Heart left ventricle (tissue), 16 donors: ENCODE data around the gene CDR2L. TPM values are rescaled to one million over a fixed set of nuclear protein-coding genes. Genes with fewer than 3 reads are reported as not detected.

Experiments used
- ATAC-seq, 4 donors: fragments of 200-7000 bp; cut with Tn5 transposase; one replicate each; pipeline ENCODE4 v1.9.1; 2020 to 2022; ENCODE audit warnings: moderate library complexity in 4 of 4, mild to moderate bottlenecking in 3 of 4, moderate number of reproducible peaks in 1 of 4
- DNase-seq, 5 donors: peaks; one replicate each; pipeline ENCODE4 v3.0.0-alpha.2; 2020
- H3K27ac ChIP-seq, 12 donors: fragments of 200-600 bp; sonication (generic) in 4 of 12; one replicate each; pipeline versions ENCODE4 v1.5.0 to v1.8.0; 2016 to 2022; ENCODE audit warnings: mild to moderate bottlenecking in 2 of 12
- H3K27me3 ChIP-seq, 9 donors: fragments of 200-600 bp; sonication (generic) in 2 of 9; one replicate each; pipeline versions ENCODE4 v1.5.1 to v1.8.0; 2016 to 2022; ENCODE audit warnings: mild to moderate bottlenecking in 3 of 9
- H3K36me3 ChIP-seq, 9 donors: fragments of 200-600 bp; sonication (generic) in 2 of 9; one replicate each; pipeline versions ENCODE4 v1.5.0 to v1.8.0; 2018 to 2022; ENCODE audit warnings: mild to moderate bottlenecking in 2 of 9
- H3K4me1 ChIP-seq, 12 donors: fragments of 200-600 bp; sonication (generic) in 4 of 12; one replicate each; pipeline versions ENCODE4 v1.5.0 to v1.8.0; 2016 to 2022; ENCODE audit warnings: mild to moderate bottlenecking in 3 of 12
- H3K4me3 ChIP-seq, 12 donors: fragments of 200-600 bp; sonication (generic) in 4 of 12; one replicate each; pipeline versions ENCODE4 v1.5.0 to v1.8.0; 2017 to 2022; ENCODE audit warnings: mild to moderate bottlenecking in 9 of 12, moderate library complexity in 4 of 12
- H3K9me3 ChIP-seq, 12 donors: fragments of 200-600 bp; sonication (generic) in 4 of 12; one replicate each; pipeline versions ENCODE4 v1.5.0 to v1.8.0; 2016 to 2022; ENCODE audit warnings: mild to moderate bottlenecking in 1 of 12
- CTCF ChIP-seq, 12 donors: fragments of 200-600 bp; sonication (generic) in 4 of 12; IDR thresholded peaks; one replicate each; pipeline versions ENCODE4 v1.5.0 to v1.8.0; 2018 to 2022; ENCODE audit warnings: antibody characterized with exemption in 12 of 12, mild to moderate bottlenecking in 5 of 12
- POLR2A ChIP-seq, 2 donors: fragments of 450-650 bp; IDR thresholded peaks; one replicate each; pipeline ENCODE4 v1.6.1; 2017; ENCODE audit warnings: antibody characterized with exemption in 2 of 2, mild to moderate bottlenecking in 2 of 2, moderate library complexity in 2 of 2
- WGBS, 4 donors: extraction: QIAGEN DNeasy Blood & Tissue Kit in 2 of 4; methylation state at CpG; one replicate each; pipeline versions ENCODE4 v1.1.5 to v1.1.7; 2013 to 2018; 5-methylcytosine and 5-hydroxymethylcytosine counted together
- intact Hi-C, 10 donors: fragments of 100-400 bp; cut with DNase I; formaldehyde crosslinking; loops; one replicate each; pipeline versions ENCODE4 v1.11.1 to v1.14.2; 2022
- polyA plus RNA-seq, 2 donors: library from polyadenylated mRNA; stranded (reverse); fragments of 200-250 nt; gene quantifications; one replicate each; pipeline ENCODE4 v1.2.3, GENCODE V29; 2013
- total RNA-seq, 9 donors: library from RNA; depleted of rRNA in 2 of 9; stranded (reverse); fragments of >200 nt in 2 of 9; fragmentation: NEBNext Ultra II Directional in 3 of 9; extraction: Animal tissue kit (Norgen Biotek cat#: 25700) in 3 of 9; gene quantifications; one replicate each; pipeline versions ENCODE4 v1.1.0 to v1.2.4, GENCODE V29; 2016 to 2023
- donor health status: ischemic (EF 13 %, LVEDD 7.1; RV severe dilation, severe dysfunction).
- donor health status: healthy with polysubstance abuse.
- donor health status: DM: no; HTN: yes; CAD: no.
- donor health status: DM: no; HTN: no; CAD: no.
- donor health status: ischemic (EF 25% LVEDD 6.9; RV normal size, moderate dysfunction).
- donor health status: ischemic (EF 25% LVEDD 5.7; RV mildly dilated, moderate dysfunction).
- donor health status: healthy.
- donor health status: DM: yes; HTN: yes; CAD: no.
- donor health status: ischemic (EF 35%, LVEDD 5.7; RV mildly dilated, moderate dysfunction).
- donor health status: nonischemic (EF 11% LVEDD 7.7; RV severe dilation, severe dysfunction).
- donor health status: DM: yes; HTN: yes; CAD: no.
- donor health status: PGD.
- donor health status: ischemic (EF 29% LVEDD 5.4; RV normal size, mild dysfunction).
- donor health status: nonischemic (EF 23%, LVEDD 6.1; RV moderate dilation, normal function).

The CDR2L gene
- total and polyA plus RNA-seq, 11 donors: 13.0 to 56.4 (median 18.1) TPM

DNA sequence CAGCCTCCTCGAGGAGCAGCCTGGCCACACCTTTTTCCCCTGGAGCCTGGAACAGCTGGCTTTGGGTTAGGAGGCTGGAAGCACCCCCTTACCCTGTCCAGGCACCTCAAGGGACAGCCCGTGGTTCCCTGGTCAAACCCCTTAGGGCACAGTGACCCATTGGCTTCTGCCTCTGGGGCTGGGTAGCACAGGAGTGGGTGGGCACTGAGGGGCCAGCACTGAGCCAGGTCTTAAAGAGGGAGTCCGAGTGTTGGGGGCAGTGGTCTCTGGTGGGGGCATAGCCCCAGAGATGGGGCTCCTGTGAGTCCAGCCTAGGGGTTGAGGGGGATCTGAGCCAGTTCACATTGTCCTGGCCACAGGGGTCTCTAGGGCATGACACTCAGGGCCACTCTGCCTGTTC lies 36.4 kb upstream of the CDR2L start:
- H3K36me3 ChIP-seq: peaks cover 0 to 22% (median 0%) of the 10 kb centered on the region in 9 donors
- DNase-seq: no peak
- H3K4me3 ChIP-seq: no peak overlapping the region
- peaks cover 0 to 10% (median 0%) of the 10 kb centered on the region in 9 donors for H3K27me3 ChIP-seq
- no peak overlapping the region for H3K27ac ChIP-seq
- no peak for ATAC-seq
- intact Hi-C loops: loop anchor here in 1 of 10 donors (10.0 kb wide), 1 partner anchor 156 kb away; no protein-coding TSS in a partner anchor
- no peaks in the 10 kb centered on the region for H3K4me1 ChIP-seq
- H3K9me3 ChIP-seq: no peaks in the 10 kb centered on the region
- TF ChIP-seq CTCF (IDR thresholded peaks at IDR 0.05): no peak
- no peak for TF ChIP-seq POLR2A (IDR thresholded peaks at IDR 0.05)
- 54 to 76% (median 70%) methylated on average over 2 to 3 of the region's 3 CpGs for WGBS, 4 donors

DNA sequence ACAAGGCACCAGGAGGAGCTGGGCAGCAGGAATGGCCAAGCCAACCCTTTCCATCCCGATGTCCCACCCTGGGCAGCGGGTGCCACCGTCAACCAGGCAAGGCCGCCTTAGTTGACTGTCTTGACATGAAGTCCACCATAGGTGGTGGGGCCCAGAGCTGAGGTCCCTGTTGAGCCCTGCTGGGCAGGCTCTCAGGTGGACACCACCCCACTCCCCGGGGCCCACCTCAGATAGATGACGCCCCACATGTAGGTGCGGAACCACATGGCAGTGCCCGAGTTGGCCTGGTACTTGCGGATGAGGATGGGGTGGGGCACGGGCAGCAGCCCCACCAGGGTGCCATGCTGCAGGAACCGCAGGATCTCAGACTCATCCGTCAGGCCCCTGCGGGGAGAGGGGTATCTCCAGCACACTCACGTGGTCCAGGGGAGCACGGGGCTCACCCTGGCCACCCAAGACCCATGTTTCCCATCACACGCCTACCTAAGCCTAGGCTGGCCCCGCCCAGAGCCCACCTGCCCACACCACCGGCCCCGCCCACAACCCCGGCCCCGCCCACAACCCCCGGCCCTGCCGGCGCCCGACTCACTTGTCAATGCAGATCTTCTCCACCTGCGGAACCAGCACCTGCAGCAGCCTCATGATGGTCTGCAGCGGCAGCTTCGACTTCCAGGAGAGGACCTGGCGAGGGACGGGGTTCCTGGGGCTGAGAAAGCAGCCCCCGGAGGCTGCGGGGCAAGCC lies 35.6 kb upstream of the CDR2L start:
- 60 to 76% (median 68%) methylated on average over 23 to 32 of the region's 32 CpGs for WGBS, 4 donors
- Histone ChIP-seq H3K4me1 (no peaks in the 10 kb centered on the region), H3K27me3 (peaks cover 0 to 3% (median 0%) of the 10 kb centered on the region in 9 donors), H3K27ac (no peak overlapping the region), H3K36me3 (peaks cover 0 to 22% (median 0%) of the 10 kb centered on the region in 9 donors), H3K4me3 (no peak overlapping the region), H3K9me3 (no peaks in the 10 kb centered on the region)
- TF ChIP-seq CTCF (IDR thresholded peaks at IDR 0.05): no peak
- TF ChIP-seq POLR2A (IDR thresholded peaks at IDR 0.05): no peak
- DNase-seq (no peak), ATAC-seq (no peak)
- intact Hi-C loops: loop anchor here in 1 of 10 donors (10.0 kb wide), 1 partner anchor 157 kb away; no protein-coding TSS in a partner anchor

GRCh38 chr17:74952431-74953133 lies 34.9 kb upstream of the CDR2L start:
- DNase-seq (no peak), ATAC-seq (no peak)
- no peaks in the 10 kb centered on the region for H3K9me3 ChIP-seq
- H3K27me3 ChIP-seq: peaks cover 0 to under 1% (median 0%) of the 10 kb centered on the region in 9 donors
- 69 to 82% (median 80%) methylated on average over 23 to 24 of the region's 24 CpGs for WGBS, 4 donors
- H3K4me3 ChIP-seq: no peak overlapping the region
- H3K4me1 ChIP-seq: no peaks in the 10 kb centered on the region
- peaks cover 0 to 22% (median 0%) of the 10 kb centered on the region in 9 donors for H3K36me3 ChIP-seq
- intact Hi-C loops: loop anchor here in 1 of 10 donors (10.0 kb wide), 1 partner anchor 158 kb away; no protein-coding TSS in a partner anchor
- H3K27ac ChIP-seq: no peak overlapping the region
- TF ChIP-seq CTCF (IDR thresholded peaks at IDR 0.05) (no peak), POLR2A (IDR thresholded peaks at IDR 0.05) (no peak)

- intact Hi-C loops: loop anchor here in 1 of 10 donors (10.0 kb wide), 1 partner anchor 158 kb away; no protein-coding TSS in a partner anchor
- H3K9me3 ChIP-seq: no peaks in the 10 kb centered on the region
- H3K36me3 ChIP-seq: peaks cover 0 to 22% (median 0%) of the 10 kb centered on the region in 9 donors
- H3K27ac ChIP-seq: no peak overlapping the region
- no peaks in the 10 kb centered on the region for H3K4me1 ChIP-seq
- ATAC-seq (no peak), DNase-seq (no peak)
- 69 to 88% (median 81%) methylated on average over 8 to 11 of the region's 11 CpGs for WGBS, 4 donors
- no peak overlapping the region for H3K4me3 ChIP-seq
- peaks cover 0 to 5% (median 0%) of the 10 kb centered on the region in 9 donors for H3K27me3 ChIP-seq
- TF ChIP-seq POLR2A (IDR thresholded peaks at IDR 0.05): no peak
- TF ChIP-seq CTCF (IDR thresholded peaks at IDR 0.05): no peak
Measured at GRCh38 chr17:74953134-74953687, 34.2 kb upstream of the CDR2L start.
